K562 (cell line): ENCODE data around the gene DNAAF2.

Experiments used
- BCLAF1 ChIP-seq, 2 experiments: fragments of 450-650 bp in 1 of 2; IDR thresholded peaks; 2 replicates each; pipeline ENCODE4 v1.6.1; 2011 to 2017; ENCODE audit warnings: low read depth in 2 of 2, antibody characterized with exemption in 1 of 2, borderline replicate concordance in 1 of 2, low read length in 1 of 2, mild to moderate bottlenecking in 1 of 2, mixed read lengths in 1 of 2; ENCODE audit not compliant: control insufficient read depth in 1 of 2
- FOXA1 ChIP-seq: fragments of 450-650 bp; IDR thresholded peaks from 2 replicates; pipeline ENCODE4 v1.6.1; 2016; ENCODE audit warnings: mild to moderate bottlenecking, borderline replicate concordance
- GATA2 ChIP-seq: sonication (generic); formaldehyde crosslinking; IDR thresholded peaks from 2 replicates; pipeline ENCODE4 v1.4.0; 2020; ENCODE audit warnings: mild to moderate bottlenecking, missing genetic modification reagents
- KLF16 ChIP-seq: IDR thresholded peaks from 2 replicates; pipeline ENCODE4 v1.6.1; 2016; ENCODE audit warnings: antibody characterized with exemption
- KLF6 ChIP-seq: fragments of 250-450 bp; sonication (Bioruptor Pico); IDR thresholded peaks from 2 replicates; pipeline ENCODE4 v1.4.0; 2020; ENCODE audit warnings: mild to moderate bottlenecking, moderate library complexity, borderline replicate concordance
- LEF1 ChIP-seq: fragments of 450-650 bp; IDR thresholded peaks from 2 replicates; pipeline ENCODE4 v1.6.1; 2016; ENCODE audit warnings: mild to moderate bottlenecking
- SNRNP70 ChIP-seq: fragments of 200-400 bp; formaldehyde crosslinking; optimal IDR thresholded peaks from 2 replicates; pipeline ENCODE3; 2017; ENCODE audit warnings: low read depth, low read length
- SPI1 ChIP-seq: IDR thresholded peaks from 2 replicates; pipeline ENCODE4 v1.6.1; 2011; ENCODE audit warnings: low read depth, low read length, control low read depth, borderline replicate concordance
- THAP7 ChIP-seq: fragments of 250-450 bp; sonication (Bioruptor Pico); IDR thresholded peaks from 2 replicates; pipeline ENCODE4 v1.5.0; 2021
- ZNF778 ChIP-seq: fragments of 450-650 bp; formaldehyde crosslinking; IDR thresholded peaks from 2 replicates; pipeline ENCODE4 v1.4.0; 2020; ENCODE audit warnings: mild to moderate bottlenecking, moderate library complexity
- TF ChIP-seq, protein P1 (sequence below): fragments of 200-800 bp; sonication (Bioruptor generic); IDR thresholded peaks from 2 replicates; pipeline ENCODE4 v1.6.1; 2016; ENCODE audit warnings: missing genetic modification characterization, missing compliant biosample characterization
- TF ChIP-seq, protein P2 (sequence below): fragments of 450-650 bp; IDR thresholded peaks from 2 replicates; pipeline ENCODE4 v1.6.1; 2016

- TF ChIP-seq THAP7 (CRISPR knock-in tag) (no peak), LEF1 (no peak), KLF16 (no peak), SNRNP70 (no peak), SPI1 (no peak), ZNF778 (CRISPR knock-in tag) (no peak), KLF6 (CRISPR knock-in tag) (no peak), BCLAF1 (IDR thresholded peaks at IDR 0.05; ENCODE audit: borderline replicate concordance in 1 of 2, control insufficient read depth in 1 of 2, low read depth in 2 of 2, low read length in 1 of 2) (no peak), FOXA1 (no peak), GATA2 (CRISPR knock-in tag) (no peak)
- TF ChIP-seq, protein P1, sequence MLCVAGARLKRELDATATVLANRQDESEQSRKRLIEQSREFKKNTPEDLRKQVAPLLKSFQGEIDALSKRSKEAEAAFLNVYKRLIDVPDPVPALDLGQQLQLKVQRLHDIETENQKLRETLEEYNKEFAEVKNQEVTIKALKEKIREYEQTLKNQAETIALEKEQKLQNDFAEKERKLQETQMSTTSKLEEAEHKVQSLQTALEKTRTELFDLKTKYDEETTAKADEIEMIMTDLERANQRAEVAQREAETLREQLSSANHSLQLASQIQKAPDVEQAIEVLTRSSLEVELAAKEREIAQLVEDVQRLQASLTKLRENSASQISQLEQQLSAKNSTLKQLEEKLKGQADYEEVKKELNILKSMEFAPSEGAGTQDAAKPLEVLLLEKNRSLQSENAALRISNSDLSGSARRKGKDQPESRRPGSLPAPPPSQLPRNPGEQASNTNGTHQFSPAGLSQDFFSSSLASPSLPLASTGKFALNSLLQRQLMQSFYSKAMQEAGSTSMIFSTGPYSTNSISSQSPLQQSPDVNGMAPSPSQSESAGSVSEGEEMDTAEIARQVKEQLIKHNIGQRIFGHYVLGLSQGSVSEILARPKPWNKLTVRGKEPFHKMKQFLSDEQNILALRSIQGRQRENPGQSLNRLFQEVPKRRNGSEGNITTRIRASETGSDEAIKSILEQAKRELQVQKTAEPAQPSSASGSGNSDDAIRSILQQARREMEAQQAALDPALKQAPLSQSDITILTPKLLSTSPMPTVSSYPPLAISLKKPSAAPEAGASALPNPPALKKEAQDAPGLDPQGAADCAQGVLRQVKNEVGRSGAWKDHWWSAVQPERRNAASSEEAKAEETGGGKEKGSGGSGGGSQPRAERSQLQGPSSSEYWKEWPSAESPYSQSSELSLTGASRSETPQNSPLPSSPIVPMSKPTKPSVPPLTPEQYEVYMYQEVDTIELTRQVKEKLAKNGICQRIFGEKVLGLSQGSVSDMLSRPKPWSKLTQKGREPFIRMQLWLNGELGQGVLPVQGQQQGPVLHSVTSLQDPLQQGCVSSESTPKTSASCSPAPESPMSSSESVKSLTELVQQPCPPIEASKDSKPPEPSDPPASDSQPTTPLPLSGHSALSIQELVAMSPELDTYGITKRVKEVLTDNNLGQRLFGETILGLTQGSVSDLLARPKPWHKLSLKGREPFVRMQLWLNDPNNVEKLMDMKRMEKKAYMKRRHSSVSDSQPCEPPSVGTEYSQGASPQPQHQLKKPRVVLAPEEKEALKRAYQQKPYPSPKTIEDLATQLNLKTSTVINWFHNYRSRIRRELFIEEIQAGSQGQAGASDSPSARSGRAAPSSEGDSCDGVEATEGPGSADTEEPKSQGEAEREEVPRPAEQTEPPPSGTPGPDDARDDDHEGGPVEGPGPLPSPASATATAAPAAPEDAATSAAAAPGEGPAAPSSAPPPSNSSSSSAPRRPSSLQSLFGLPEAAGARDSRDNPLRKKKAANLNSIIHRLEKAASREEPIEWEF (CRISPR knock-in tag), result no peak
- TF ChIP-seq, protein P2, sequence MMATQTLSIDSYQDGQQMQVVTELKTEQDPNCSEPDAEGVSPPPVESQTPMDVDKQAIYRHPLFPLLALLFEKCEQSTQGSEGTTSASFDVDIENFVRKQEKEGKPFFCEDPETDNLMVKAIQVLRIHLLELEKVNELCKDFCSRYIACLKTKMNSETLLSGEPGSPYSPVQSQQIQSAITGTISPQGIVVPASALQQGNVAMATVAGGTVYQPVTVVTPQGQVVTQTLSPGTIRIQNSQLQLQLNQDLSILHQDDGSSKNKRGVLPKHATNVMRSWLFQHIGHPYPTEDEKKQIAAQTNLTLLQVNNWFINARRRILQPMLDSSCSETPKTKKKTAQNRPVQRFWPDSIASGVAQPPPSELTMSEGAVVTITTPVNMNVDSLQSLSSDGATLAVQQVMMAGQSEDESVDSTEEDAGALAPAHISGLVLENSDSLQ, result no peak
Measured at GRCh38 chr14:49612671-49613070, 22.4 kb downstream of the DNAAF2 start.
